SU-DHL-6 (cell line): ENCODE results near the gene NRSN2.

Experiments
- H2AFZ ChIP-seq: fragments of 200-600 bp; sonication (generic); 2 replicates; pipeline ENCODE4 v1.6.1; 2014; ENCODE audit warnings: low read depth, mild to moderate bottlenecking, moderate library complexity, mixed read lengths, antibody characterized with exemption, low read length; ENCODE audit not compliant: severe bottlenecking
- H3F3A ChIP-seq: fragments of 200-600 bp; shearing (Covaris generic); 2 replicates; pipeline ENCODE4 v1.6.0; 2016; ENCODE audit warnings: antibody characterized with exemption, mild to moderate bottlenecking; ENCODE audit not compliant: insufficient read depth
- H3K27ac ChIP-seq: fragments of 200-600 bp; sonication (generic); 2 replicates; pipeline ENCODE4 v1.5.1; 2016; ENCODE audit warnings: low read depth, mild to moderate bottlenecking, low read length, moderate library complexity, mixed read lengths
- H3K27me3 ChIP-seq: fragments of 200-600 bp; sonication (generic), shearing (Covaris generic); 2 replicates; pipeline ENCODE4 v1.6.0; 2014; ENCODE audit warnings: mild to moderate bottlenecking, low read length
- H3K36me3 ChIP-seq: fragments of 200-600 bp; sonication (generic); 2 replicates; pipeline ENCODE4 v1.6.1; 2014; ENCODE audit warnings: mild to moderate bottlenecking, low read length, mixed read lengths
- H3K4me2 ChIP-seq: fragments of 300-600, 200-600 bp; shearing (Covaris generic), sonication (generic); 2 replicates; pipeline ENCODE4 v1.6.0; 2014; ENCODE audit warnings: low read length, low read depth, mild to moderate bottlenecking; ENCODE audit not compliant: poor library complexity, severe bottlenecking
- H3K4me3 ChIP-seq: fragments of 200-600 bp; sonication (generic); 2 replicates; pipeline ENCODE4 v1.5.1; 2014; ENCODE audit warnings: antibody characterized with exemption, low read length, mild to moderate bottlenecking, mixed read lengths; ENCODE audit not compliant: insufficient read depth, poor library complexity, severe bottlenecking
- H3K79me2 ChIP-seq: fragments of 200-600 bp; sonication (generic); 2 replicates; pipeline ENCODE4 v1.6.1; 2014; ENCODE audit warnings: mild to moderate bottlenecking, low read length, moderate library complexity; ENCODE audit not compliant: insufficient read depth
- H3K9ac ChIP-seq: fragments of 200-600 bp; sonication (generic); 2 replicates; pipeline ENCODE4 v1.7.0; 2014; ENCODE audit warnings: mild to moderate bottlenecking, low read length
- H3K9me2 ChIP-seq: fragments of 200-600 bp; sonication (generic); replicated peaks from 2 replicates; pipeline ENCODE4 v1.6.1; 2014; ENCODE audit warnings: low read length; ENCODE audit not compliant: insufficient read depth
- H3K9me3 ChIP-seq: fragments of 200-600 bp; sonication (generic); 2 replicates; pipeline ENCODE4 v1.6.1; 2014; ENCODE audit warnings: low read length, mixed read lengths; ENCODE audit not compliant: insufficient read depth
- H4K20me1 ChIP-seq: fragments of 200-600 bp; sonication (generic); 2 replicates; pipeline ENCODE4 v1.6.1; 2014; ENCODE audit warnings: low read depth, mild to moderate bottlenecking, antibody characterized with exemption, low read length, moderate library complexity, mixed read lengths
- CTCF ChIP-seq: fragments of 200-600 bp; sonication (generic); IDR thresholded peaks from one replicate; pipeline ENCODE4 v1.5.1; 2017; ENCODE audit warnings: antibody characterized with exemption, mild to moderate bottlenecking, low read length, moderate library complexity; ENCODE audit not compliant: insufficient read depth, poor library complexity, severe bottlenecking
- EZH2phosphoT487 ChIP-seq: fragments of 200-600 bp; sonication (generic), shearing (Covaris generic); conservative IDR thresholded peaks from 2 replicates; pipeline ENCODE4 v1.6.1; 2018; ENCODE audit warnings: mild to moderate bottlenecking, antibody characterized with exemption, low read length, moderate library complexity, mixed read lengths

Gene NRSN2

GRCh38 chr20:313402-313801 is 33.5 kb upstream of the NRSN2 start:
- Histone ChIP-seq H3K79me2 (no peaks in the 10 kb centered on the region), H3K9me2 (no peaks in the 10 kb centered on the region), H2AFZ (no peak overlapping the region), H3K27ac (no peak overlapping the region), H3K9me3 (no peaks in the 10 kb centered on the region), H3K4me3 (no peak overlapping the region), H3K4me2 (no peak overlapping the region), H3K36me3 (no peaks in the 10 kb centered on the region), H4K20me1 (no peaks in the 10 kb centered on the region), H3K9ac (no peak overlapping the region), H3F3A (no peaks in the 10 kb centered on the region), H3K27me3 (no peaks in the 10 kb centered on the region)
- TF ChIP-seq CTCF = no peak
- TF ChIP-seq EZH2phosphoT487 = no peak

DNA sequence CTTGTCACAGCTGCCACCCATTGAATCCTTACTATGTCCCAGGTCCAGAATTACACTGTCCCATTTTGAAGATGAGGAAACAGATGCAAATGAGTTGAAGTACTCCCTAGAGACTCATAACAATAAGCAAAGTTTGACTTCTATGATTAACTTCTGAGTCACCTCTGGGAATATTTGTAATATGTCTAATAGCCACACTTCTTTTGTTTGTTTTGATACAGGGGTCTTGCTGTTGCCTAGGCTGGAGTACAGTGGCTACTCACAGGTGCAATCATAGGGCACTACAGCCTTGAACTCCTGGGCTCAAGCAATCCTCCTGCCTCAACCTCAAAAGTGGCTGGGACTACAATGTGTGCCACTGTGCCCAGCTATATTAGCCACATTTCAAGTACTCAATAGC is 33.0 kb upstream of the NRSN2 start:
- no peaks in the 10 kb centered on the region for H3K27me3 ChIP-seq
- H3K79me2 ChIP-seq = no peaks in the 10 kb centered on the region
- H3K36me3 ChIP-seq = no peaks in the 10 kb centered on the region
- no peak overlapping the region for H3K4me2 ChIP-seq
- H3K9me3 ChIP-seq = no peaks in the 10 kb centered on the region
- no peaks in the 10 kb centered on the region for H3K9me2 ChIP-seq
- TF ChIP-seq EZH2phosphoT487 = no peak
- no peak for TF ChIP-seq CTCF
- no peak overlapping the region for H3K27ac ChIP-seq
- H2AFZ ChIP-seq = no peak overlapping the region
- no peaks in the 10 kb centered on the region for H3F3A ChIP-seq
- no peak overlapping the region for H3K4me3 ChIP-seq
- H4K20me1 ChIP-seq = no peaks in the 10 kb centered on the region
- no peak overlapping the region for H3K9ac ChIP-seq

DNA sequence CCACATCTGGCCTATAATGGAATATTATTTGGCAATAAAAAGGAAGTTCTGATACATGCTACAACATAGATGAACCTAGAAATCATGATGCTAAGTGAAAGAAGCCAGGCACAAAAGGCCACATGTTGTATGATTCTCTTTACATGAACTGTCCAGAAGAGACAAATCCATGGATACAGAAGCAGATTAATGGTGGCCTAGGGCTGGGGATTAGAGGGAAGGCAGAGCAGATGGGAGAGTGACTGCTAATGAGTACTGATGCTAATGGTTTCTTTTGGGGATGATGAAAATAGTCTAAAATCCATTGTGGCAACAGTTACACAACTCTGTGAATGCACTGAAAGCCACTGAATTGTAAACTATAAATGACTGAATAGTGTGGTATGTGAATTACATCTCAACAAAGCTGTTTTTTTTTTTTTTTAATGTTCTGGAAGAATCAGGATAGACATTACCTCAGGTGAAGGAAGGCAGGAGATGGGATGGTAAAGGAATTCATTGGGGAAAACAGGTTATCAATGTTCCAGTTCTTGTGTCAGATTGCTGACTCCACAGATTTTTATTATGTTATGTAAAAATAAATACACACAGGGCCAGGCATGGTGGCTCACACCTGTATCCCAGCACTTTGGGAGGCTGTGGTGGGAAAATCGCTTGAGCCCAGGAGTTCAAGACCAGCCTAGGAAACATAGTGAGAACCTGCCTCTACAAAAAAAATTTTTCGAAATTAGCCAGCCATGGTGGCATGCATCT is 30.4 kb upstream of the NRSN2 start:
- Histone ChIP-seq H3K27me3 (no peaks in the 10 kb centered on the region), H4K20me1 (no peaks in the 10 kb centered on the region), H3F3A (no peaks in the 10 kb centered on the region), H3K9ac (no peak overlapping the region), H3K4me2 (no peak overlapping the region), H2AFZ (no peak overlapping the region), H3K9me3 (no peaks in the 10 kb centered on the region), H3K9me2 (no peaks in the 10 kb centered on the region), H3K27ac (no peak overlapping the region), H3K4me3 (no peak overlapping the region), H3K79me2 (no peaks in the 10 kb centered on the region), H3K36me3 (no peaks in the 10 kb centered on the region)
- TF ChIP-seq CTCF = no peak
- TF ChIP-seq EZH2phosphoT487 = no peak
